H1 (cell line): ENCODE data around the gene PLD3. TPM values are rescaled to one million over a fixed set of nuclear protein-coding genes. Genes with fewer than 3 reads are reported as not detected.

Experiments
- CTCF ChIA-PET: fragments of 300-600 bp; sonication (Branson Sonifier 250); formaldehyde crosslinking; loops from one replicate; lab custom pipeline; 2021; ENCODE audit not compliant: partially characterized antibody; lab: Charles Lee
- POLR2A ChIA-PET: fragments of 300-600 bp; sonication (Branson Sonifier 250); formaldehyde crosslinking; loops from one replicate; lab custom pipeline; 2021; ENCODE audit warnings: inconsistent platforms; ENCODE audit not compliant: partially characterized antibody; lab: Charles Lee
- DNase-seq, 2 experiments: peaks; one replicate each; pipeline versions ENCODE4 v3.0.0 to v3.0.0-alpha.2; 2010 to 2022; ENCODE audit warnings: low spot score in 2 of 2, low read depth in 1 of 2, mixed read lengths in 1 of 2
- FAIRE-seq: peaks from 2 replicates; lab custom pipeline; 2011; peaks lifted over from hg19 to GRCh38; lab: Jason Lieb, UNC
- H2AFZ ChIP-seq: 2 replicates; pipeline ENCODE4 v1.8.1; 2012; ENCODE audit warnings: low read length, inconsistent platforms
- H2AK5ac ChIP-seq: 2 replicates; pipeline ENCODE4 v1.6.1; 2013; ENCODE audit warnings: low read depth, low read length
- H2BK120ac ChIP-seq: replicated peaks from 2 replicates; pipeline ENCODE3; 2013; ENCODE audit warnings: low read depth, low read length, inconsistent platforms
- H2BK12ac ChIP-seq: 2 replicates; pipeline ENCODE4 v1.6.1; 2013; ENCODE audit warnings: low read depth, low read length
- H2BK15ac ChIP-seq: 2 replicates; pipeline ENCODE4 v1.6.1; 2013; ENCODE audit warnings: low read length
- H2BK20ac ChIP-seq: 2 replicates; pipeline ENCODE4 v1.6.1; 2013; ENCODE audit warnings: low read length
- H2BK5ac ChIP-seq: 2 replicates; pipeline ENCODE4 v1.6.1; 2013; ENCODE audit warnings: low read depth, low read length
- H3K14ac ChIP-seq: 2 replicates; pipeline ENCODE4 v1.6.1; 2013; ENCODE audit warnings: inconsistent platforms; ENCODE audit not compliant: insufficient read length
- H3K18ac ChIP-seq: 2 replicates; pipeline ENCODE4 v1.6.1; 2013; ENCODE audit warnings: low read length; ENCODE audit errors: extremely low read depth
- H3K23ac ChIP-seq: 2 replicates; pipeline ENCODE4 v1.6.1; 2013; ENCODE audit warnings: inconsistent platforms; ENCODE audit not compliant: insufficient read length
- H3K23me2 ChIP-seq: 2 replicates; pipeline ENCODE4 v1.6.1; 2013; ENCODE audit warnings: low read depth, low read length
- H3K27ac ChIP-seq: 2 replicates; pipeline ENCODE4 v1.6.1; 2011; ENCODE audit warnings: low read depth, low read length, inconsistent platforms
- H3K27me3 ChIP-seq, 4 experiments: replicated peaks in 1 of 4; 1 replicate in 1 of 4; 2 replicates in 3 of 4; pipeline versions ENCODE4 v1.6.1 to v1.8.1; 2011 to 2013; ENCODE audit warnings: low read length in 3 of 4, mild to moderate bottlenecking in 3 of 4, inconsistent platforms in 2 of 4, mixed read lengths in 2 of 4, moderate library complexity in 1 of 4; ENCODE audit not compliant: control insufficient read depth in 3 of 4, insufficient read depth in 3 of 4; ENCODE audit errors: extremely low read depth in 1 of 4
- H3K36me3 ChIP-seq, 4 experiments: 2 replicates each; pipeline versions ENCODE4 v1.6.1 to v1.8.1; 2011 to 2013; ENCODE audit warnings: mild to moderate bottlenecking in 4 of 4, low read length in 3 of 4, moderate library complexity in 2 of 4, control low read depth in 1 of 4, inconsistent platforms in 1 of 4; ENCODE audit not compliant: insufficient read depth in 4 of 4, control insufficient read depth in 2 of 4
- H3K4ac ChIP-seq: replicated peaks from 2 replicates; pipeline ENCODE3; 2013; ENCODE audit warnings: low read length, low read depth, mixed read lengths, inconsistent platforms; ENCODE audit not compliant: insufficient read length
- H3K4me1 ChIP-seq, 4 experiments: replicated peaks in 1 of 4; 1 replicate in 1 of 4; 2 replicates in 3 of 4; pipeline versions ENCODE4 v1.6.1 to v1.8.1; 2011 to 2013; ENCODE audit warnings: low read length in 3 of 4, inconsistent platforms in 2 of 4, mixed read lengths in 1 of 4; ENCODE audit not compliant: insufficient read depth in 4 of 4, control insufficient read depth in 3 of 4
- H3K4me2 ChIP-seq, 2 experiments: 2 replicates each; pipeline versions ENCODE4 v1.6.1 to v1.8.1; 2011 to 2013; ENCODE audit warnings: low read depth in 2 of 2, low read length in 2 of 2, control low read depth in 1 of 2, inconsistent platforms in 1 of 2, mild to moderate bottlenecking in 1 of 2; ENCODE audit not compliant: insufficient read depth in 1 of 2
- H3K4me3 ChIP-seq, 4 experiments: fragments of 200-600, 300-600 bp in 1 of 4; sonication (generic), shearing (Covaris generic), sonication (Bioruptor Twin) in 1 of 4; 2 replicates each; pipeline versions ENCODE4 v1.5.1 to v1.8.1; 2011 to 2016; ENCODE audit warnings: low read length in 4 of 4, low read depth in 3 of 4, control low read depth in 2 of 4, inconsistent platforms in 2 of 4, mild to moderate bottlenecking in 2 of 4, mixed read lengths in 1 of 4, moderate library complexity in 1 of 4; ENCODE audit not compliant: insufficient read depth in 2 of 4; ENCODE audit errors: extremely low read depth in 1 of 4
- H3K56ac ChIP-seq: replicated peaks from 2 replicates; pipeline ENCODE3; 2013; ENCODE audit warnings: low read depth, mild to moderate bottlenecking, mixed read lengths, low read length, inconsistent platforms; ENCODE audit not compliant: insufficient read length
- H3K79me1 ChIP-seq: 2 replicates; pipeline ENCODE4 v1.6.1; 2013; ENCODE audit warnings: low read depth, low read length, control low read depth
- H3K79me2 ChIP-seq, 2 experiments: 2 replicates each; pipeline versions ENCODE4 v1.6.1 to v1.8.1; 2012 to 2013; ENCODE audit warnings: low read length in 2 of 2, mild to moderate bottlenecking in 2 of 2, inconsistent platforms in 1 of 2; ENCODE audit not compliant: insufficient read depth in 2 of 2, control insufficient read depth in 1 of 2
- H3K9ac ChIP-seq, 4 experiments: replicated peaks in 1 of 4; 1 replicate in 1 of 4; 2 replicates in 3 of 4; pipeline versions ENCODE4 v1.6.1 to v1.8.1; 2011 to 2013; ENCODE audit warnings: low read depth in 3 of 4, low read length in 3 of 4, control low read depth in 2 of 4, mild to moderate bottlenecking in 2 of 4, moderate library complexity in 2 of 4, inconsistent platforms in 1 of 4; ENCODE audit errors: extremely low read depth in 1 of 4
- H3K9me3 ChIP-seq, 2 experiments: 2 replicates each; pipeline versions ENCODE4 v1.6.1 to v1.8.1; 2012 to 2013; ENCODE audit warnings: mild to moderate bottlenecking in 2 of 2, moderate library complexity in 2 of 2, control low read depth in 1 of 2, inconsistent platforms in 1 of 2, low read depth in 1 of 2, low read length in 1 of 2, mixed read lengths in 1 of 2; ENCODE audit not compliant: insufficient read depth in 2 of 2
- H4K20me1 ChIP-seq, 2 experiments: replicated peaks in 1 of 2; 2 replicates each; pipeline versions ENCODE3 to v1.8.1; 2011 to 2013; ENCODE audit warnings: inconsistent platforms in 2 of 2, low read length in 2 of 2, mild to moderate bottlenecking in 1 of 2; ENCODE audit not compliant: insufficient read depth in 2 of 2, control insufficient read depth in 1 of 2
- H4K5ac ChIP-seq: 2 replicates; pipeline ENCODE4 v1.6.1; 2013; ENCODE audit warnings: low read length, low read depth, mixed read lengths, inconsistent platforms; ENCODE audit not compliant: insufficient read length
- H4K8ac ChIP-seq: 2 replicates; pipeline ENCODE4 v1.8.0; 2013; ENCODE audit warnings: mild to moderate bottlenecking, moderate library complexity, low read length, inconsistent platforms; ENCODE audit not compliant: insufficient read depth; ENCODE audit errors: extremely low read depth
- H4K91ac ChIP-seq: replicated peaks from 2 replicates; pipeline ENCODE3; 2013; ENCODE audit warnings: low read length, mixed read lengths, inconsistent platforms; ENCODE audit not compliant: insufficient read length
- BCL11A ChIP-seq, 2 experiments: IDR thresholded peaks; one replicate each; pipeline ENCODE4 v1.6.1; 2011; ENCODE audit warnings: low read depth in 2 of 2, low read length in 2 of 2, mild to moderate bottlenecking in 2 of 2
- CBX5 ChIP-seq: fragments of 300-800, 300-1000 bp; sonication (generic); IDR thresholded peaks from 2 replicates; pipeline ENCODE4 v1.7.1; 2016; ENCODE audit warnings: antibody characterized with exemption, low read length, low read depth
- CEBPB ChIP-seq: IDR thresholded peaks from 2 replicates; pipeline ENCODE4 v1.6.1; 2012; ENCODE audit warnings: low read depth, low read length
- CHD2 ChIP-seq: IDR thresholded peaks from 2 replicates; pipeline ENCODE4 v1.6.1; 2012; ENCODE audit warnings: low read length, improper control_type of control experiment
- HDAC6 ChIP-seq: IDR thresholded peaks from one replicate; pipeline ENCODE4 v1.7.1; 2012; ENCODE audit warnings: low read depth, mild to moderate bottlenecking, inconsistent platforms, low read length, moderate library complexity
- RBBP5 ChIP-seq: IDR thresholded peaks from 2 replicates; pipeline ENCODE4 v1.7.1; 2012; ENCODE audit warnings: low read depth, mild to moderate bottlenecking, inconsistent platforms, low read length, moderate library complexity, borderline replicate concordance
- SAP30 ChIP-seq: fragments of 300-600 bp; sonication (generic); IDR thresholded peaks from 2 replicates; pipeline ENCODE4 v1.7.1; 2012; ENCODE audit warnings: low read length, moderate library complexity, mild to moderate bottlenecking, inconsistent platforms; ENCODE audit not compliant: insufficient read depth, insufficient replicate concordance
- SIX5 ChIP-seq: IDR thresholded peaks from 2 replicates; pipeline ENCODE4 v1.6.1; 2011; ENCODE audit warnings: mild to moderate bottlenecking, low read depth, low read length
- SP4 ChIP-seq: IDR thresholded peaks from 2 replicates; pipeline ENCODE4 v1.6.1; 2012; ENCODE audit warnings: low read length, inconsistent platforms
- SRF ChIP-seq: IDR thresholded peaks from 2 replicates; pipeline ENCODE4 v1.6.1; 2011; ENCODE audit warnings: mild to moderate bottlenecking, low read depth, low read length, moderate library complexity
- WGBS, 2 experiments: shearing (Covaris generic) in 1 of 2; methylation state at CpG; one replicate each; pipeline versions ENCODE4 v1.1.6 to v1.1.7; 2013 to 2015; ENCODE audit warnings: low lambda C conversion rate in 2 of 2, mixed read lengths in 2 of 2, inconsistent platforms in 1 of 2, low coverage in 1 of 2, missing lambda C conversion rate in 1 of 2; ENCODE audit not compliant: insufficient replicate concordance in 2 of 2, insufficient coverage in 1 of 2, insufficient read length in 1 of 2; ENCODE audit errors: extremely low coverage in 1 of 2, missing lambda C conversion rate in 1 of 2; 5-methylcytosine and 5-hydroxymethylcytosine counted together
- polyA plus RNA-seq, 7 experiments: library from polyadenylated mRNA; depleted of rRNA in 3 of 7; stranded (reverse) in 5 of 7; unstranded in 2 of 7; fragments of >200 nt in 5 of 7; fragments of 200-250 nt in 2 of 7; gene quantifications; 1 replicate in 5 of 7; 2 replicates in 1 of 7; 4 replicates in 1 of 7; pipeline versions ENCODE4 v1.2.1 to v1.2.3, GENCODE V29; 2011 to 2013; ENCODE audit warnings: missing spikeins in 2 of 7, mixed read lengths in 2 of 7
- total RNA-seq: library from RNA; stranded (reverse); fragmentation: NEBNext Ultra II Directional; extraction: Animal tissue kit (Norgen Biotek cat#: 25700); gene quantifications from 2 replicates; pipeline ENCODE4 v1.2.1, GENCODE V29; 2021
- TF ChIP-seq, protein P1 (sequence below): IDR thresholded peaks from 2 replicates; pipeline ENCODE4 v1.6.1; 2011; ENCODE audit warnings: low read length, improper control_type of control experiment
- TF ChIP-seq, protein P2 (sequence below): IDR thresholded peaks from 2 replicates; pipeline ENCODE4 v1.6.1; 2012; ENCODE audit warnings: inconsistent platforms

Gene PLD3
- total and polyA plus RNA-seq, 2 of the 8 experiments (the other 6 are each of a cell fraction or from before 2014, with no cell fraction given) = 180 to 543 TPM

DNA sequence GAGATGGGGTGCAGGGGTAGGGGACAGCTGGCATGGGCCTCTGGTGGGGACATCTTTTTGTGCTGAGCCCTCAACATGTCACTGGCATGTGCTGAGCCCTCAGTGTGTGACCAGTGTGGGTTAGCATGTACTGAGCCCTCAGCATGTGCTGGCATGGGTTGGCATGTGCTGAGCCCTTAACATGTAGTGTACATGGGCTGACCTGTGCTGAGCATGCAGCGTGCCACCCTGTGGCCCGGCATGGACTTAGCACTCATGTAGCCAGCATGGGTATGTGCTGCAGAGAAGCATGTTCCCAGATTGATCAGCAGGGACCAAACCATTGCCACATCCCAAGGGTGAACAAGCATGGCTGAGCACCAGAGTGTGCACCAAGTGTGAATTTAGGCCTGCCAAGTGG lies 30.0 kb downstream of the PLD3 start:
- Histone ChIP-seq H3K4me3 (no peak overlapping the region), H3K9me3 (no peaks in the 10 kb centered on the region), H3K23ac (no peak overlapping the region), H3K4me1 (no peaks in the 10 kb centered on the region), H3K4me2 (no peak overlapping the region), H3K79me2 (no peaks in the 10 kb centered on the region), H3K18ac (no peak overlapping the region), H3K79me1 (no peaks in the 10 kb centered on the region), H3K4ac (no peak overlapping the region), H2BK12ac (no peak overlapping the region), H4K20me1 (peaks cover 0 to 12% of the 10 kb centered on the region in 2 experiments), H3K36me3 (peaks cover 6 to 26% (median 18%) of the 10 kb centered on the region in 4 experiments), H4K91ac (no peak overlapping the region), H3K23me2 (no peaks in the 10 kb centered on the region), H2BK20ac (no peak overlapping the region), H4K5ac (no peak overlapping the region), H2BK15ac (no peak overlapping the region), H3K9ac (no peak overlapping the region), H3K14ac (no peak overlapping the region), H2BK120ac (no peak overlapping the region), H2AK5ac (no peak overlapping the region), H3K27ac (no peak overlapping the region), H4K8ac (no peak overlapping the region), H3K56ac (no peak overlapping the region), H2AFZ (no peak overlapping the region), H3K27me3 (no peaks in the 10 kb centered on the region), H2BK5ac (no peak overlapping the region)
- CTCF ChIA-PET = no interaction called here
- POLR2A ChIA-PET = interaction anchor here (4.1 kb wide), 1 partner anchor 11 kb away, joined by 23 read pairs; no protein-coding TSS in a partner anchor
- TF ChIP-seq SAP30 (no peak), CEBPB (no peak), SRF (no peak), HDAC6 (no peak), SIX5 (no peak), CBX5 (no peak), BCL11A (IDR thresholded peaks at IDR 0.05; ENCODE audit: low read depth in 2 of 2, low read length in 2 of 2) (no peak), CHD2 (no peak), SP4 (no peak), RBBP5 (no peak)
- TF ChIP-seq, protein P1, sequence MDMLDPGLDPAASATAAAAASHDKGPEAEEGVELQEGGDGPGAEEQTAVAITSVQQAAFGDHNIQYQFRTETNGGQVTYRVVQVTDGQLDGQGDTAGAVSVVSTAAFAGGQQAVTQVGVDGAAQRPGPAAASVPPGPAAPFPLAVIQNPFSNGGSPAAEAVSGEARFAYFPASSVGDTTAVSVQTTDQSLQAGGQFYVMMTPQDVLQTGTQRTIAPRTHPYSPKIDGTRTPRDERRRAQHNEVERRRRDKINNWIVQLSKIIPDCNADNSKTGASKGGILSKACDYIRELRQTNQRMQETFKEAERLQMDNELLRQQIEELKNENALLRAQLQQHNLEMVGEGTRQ = no peak
- TF ChIP-seq, protein P2, sequence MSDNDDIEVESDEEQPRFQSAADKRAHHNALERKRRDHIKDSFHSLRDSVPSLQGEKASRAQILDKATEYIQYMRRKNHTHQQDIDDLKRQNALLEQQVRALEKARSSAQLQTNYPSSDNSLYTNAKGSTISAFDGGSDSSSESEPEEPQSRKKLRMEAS = no peak
- FAIRE-seq (no peak), DNase-seq (no peak)
- 100% methylated on average over 2 of the region's 2 CpGs; no CpG with 5 or more reads in 1 of the 2 experiments for WGBS, 2 experiments
